Parathyroid adenoma (tissue), 2 donors: ENCODE measurements around the gene TM4SF20.

ENCODE experiments used
- H2AFZ ChIP-seq: fragments of 300-600 bp; sonication (generic); one replicate; pipeline ENCODE4 v1.7.0; 2017; ENCODE audit warnings: antibody characterized with exemption, mild to moderate bottlenecking
- H3K27ac ChIP-seq: fragments of 300-600 bp; sonication (generic); one replicate; pipeline ENCODE4 v1.7.0; 2017
- H3K27me3 ChIP-seq: fragments of 300-600 bp; sonication (generic); one replicate; pipeline ENCODE4 v1.7.0; 2017; ENCODE audit warnings: low read length; ENCODE audit not compliant: control insufficient read depth, insufficient read depth
- H3K36me3 ChIP-seq: fragments of 300-600 bp; sonication (generic); one replicate; pipeline ENCODE4 v1.7.0; 2017; ENCODE audit warnings: low read length; ENCODE audit not compliant: control insufficient read depth, insufficient read depth
- H3K4me1 ChIP-seq: fragments of 300-600 bp; sonication (generic); one replicate; pipeline ENCODE4 v1.7.0; 2017; ENCODE audit warnings: control low read depth
- H3K4me2 ChIP-seq: fragments of 300-600 bp; sonication (generic); one replicate; pipeline ENCODE4 v1.7.0; 2017; ENCODE audit warnings: low read length
- H3K4me3 ChIP-seq: fragments of 300-600 bp; sonication (generic); one replicate; pipeline ENCODE4 v1.7.0; 2017; ENCODE audit warnings: low read depth, low read length
- H3K79me2 ChIP-seq: fragments of 300-600 bp; sonication (generic); one replicate; pipeline ENCODE4 v1.7.0; 2017; ENCODE audit warnings: control low read depth
- H3K9ac ChIP-seq: fragments of 300-600 bp; sonication (generic); one replicate; pipeline ENCODE4 v1.7.0; 2017; ENCODE audit warnings: mild to moderate bottlenecking
- H3K9me3 ChIP-seq: fragments of 300-600 bp; sonication (generic); one replicate; pipeline ENCODE4 v1.7.0; 2017; ENCODE audit warnings: low read length; ENCODE audit not compliant: control insufficient read depth
- TF ChIP-seq, protein P1 (sequence below): fragments of 300-600 bp; sonication (generic); IDR thresholded peaks from one replicate; pipeline ENCODE4 v1.7.0; 2017; ENCODE audit warnings: antibody characterized with exemption, mild to moderate bottlenecking
- donor health status: primary hyperparathyroidism.

Gene TM4SF20, protein sequence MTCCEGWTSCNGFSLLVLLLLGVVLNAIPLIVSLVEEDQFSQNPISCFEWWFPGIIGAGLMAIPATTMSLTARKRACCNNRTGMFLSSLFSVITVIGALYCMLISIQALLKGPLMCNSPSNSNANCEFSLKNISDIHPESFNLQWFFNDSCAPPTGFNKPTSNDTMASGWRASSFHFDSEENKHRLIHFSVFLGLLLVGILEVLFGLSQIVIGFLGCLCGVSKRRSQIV

DNA sequence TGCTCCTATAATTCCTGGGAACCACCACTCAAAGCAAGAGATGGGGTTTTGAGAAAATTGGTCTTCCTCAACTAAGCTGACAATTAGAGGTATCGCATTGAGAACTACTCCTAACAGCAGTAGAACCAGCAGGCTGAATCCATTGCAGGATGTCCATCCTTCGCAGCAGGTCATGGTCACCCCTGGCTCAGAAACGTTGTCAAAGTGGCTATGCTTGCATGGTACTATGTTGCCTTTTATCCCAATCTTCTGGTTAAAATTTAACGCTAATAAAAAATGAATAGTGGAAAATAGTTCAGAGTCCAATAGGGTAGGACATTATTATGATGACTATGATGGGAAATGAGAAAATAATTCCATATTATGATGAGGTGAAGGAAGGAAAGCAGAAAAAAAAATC, at the start of gene TM4SF20:
TSS of gene TM4SF20 (minus strand) at position 212 of the 400 bp plus-strand sequence. CDS start at position 174, 38 bp downstream.
- Histone ChIP-seq H3K9me3 (no peaks in the 10 kb centered on the region), H3K36me3 (no peaks in the 10 kb centered on the region), H2AFZ (no peak within 1 kb of the TSS), H3K27ac (no peak within 1 kb of the TSS), H3K4me3 (no peak within 1 kb of the TSS), H3K9ac (no peak within 1 kb of the TSS), H3K79me2 (no peaks in the 10 kb centered on the region), H3K27me3 (no peaks in the 10 kb centered on the region), H3K4me1 (no peaks in the 10 kb centered on the region), H3K4me2 (no peak within 1 kb of the TSS)
- TF ChIP-seq, protein P1, sequence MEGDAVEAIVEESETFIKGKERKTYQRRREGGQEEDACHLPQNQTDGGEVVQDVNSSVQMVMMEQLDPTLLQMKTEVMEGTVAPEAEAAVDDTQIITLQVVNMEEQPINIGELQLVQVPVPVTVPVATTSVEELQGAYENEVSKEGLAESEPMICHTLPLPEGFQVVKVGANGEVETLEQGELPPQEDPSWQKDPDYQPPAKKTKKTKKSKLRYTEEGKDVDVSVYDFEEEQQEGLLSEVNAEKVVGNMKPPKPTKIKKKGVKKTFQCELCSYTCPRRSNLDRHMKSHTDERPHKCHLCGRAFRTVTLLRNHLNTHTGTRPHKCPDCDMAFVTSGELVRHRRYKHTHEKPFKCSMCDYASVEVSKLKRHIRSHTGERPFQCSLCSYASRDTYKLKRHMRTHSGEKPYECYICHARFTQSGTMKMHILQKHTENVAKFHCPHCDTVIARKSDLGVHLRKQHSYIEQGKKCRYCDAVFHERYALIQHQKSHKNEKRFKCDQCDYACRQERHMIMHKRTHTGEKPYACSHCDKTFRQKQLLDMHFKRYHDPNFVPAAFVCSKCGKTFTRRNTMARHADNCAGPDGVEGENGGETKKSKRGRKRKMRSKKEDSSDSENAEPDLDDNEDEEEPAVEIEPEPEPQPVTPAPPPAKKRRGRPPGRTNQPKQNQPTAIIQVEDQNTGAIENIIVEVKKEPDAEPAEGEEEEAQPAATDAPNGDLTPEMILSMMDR, result no peak

DNA sequence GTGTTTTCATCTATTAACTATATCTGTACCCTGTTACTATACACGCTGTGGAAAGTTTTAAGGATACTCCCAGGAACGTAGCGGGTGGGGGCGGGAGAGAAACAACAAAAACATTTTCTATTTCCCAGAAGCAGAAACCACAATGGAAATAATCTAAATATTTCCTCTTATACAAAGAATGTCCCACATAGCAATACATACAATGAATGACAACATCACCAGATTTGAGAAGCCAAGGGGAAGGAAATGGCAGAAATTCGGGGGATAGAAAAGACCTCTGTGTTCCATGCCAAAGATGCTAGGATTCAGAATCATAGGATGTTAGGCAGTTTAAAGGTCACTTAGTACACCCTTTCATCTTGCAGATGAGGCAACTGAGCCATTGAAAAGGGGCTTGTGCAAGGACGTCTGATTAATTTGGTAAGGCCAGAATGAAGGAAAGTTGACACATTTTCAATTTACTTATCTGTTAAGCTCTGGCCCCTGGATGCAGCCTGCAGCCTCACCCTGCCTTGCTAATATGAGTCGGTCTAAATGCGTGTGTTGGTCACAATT, 49.7 kb upstream of the TM4SF20 start:
- TF ChIP-seq, protein P1, result no peak
- no peaks in the 10 kb centered on the region for H3K27me3 ChIP-seq
- no peaks in the 10 kb centered on the region for H3K4me1 ChIP-seq
- H3K9me3 ChIP-seq, result no peaks in the 10 kb centered on the region
- H3K4me3 ChIP-seq, result no peak overlapping the region
- H3K79me2 ChIP-seq, result no peaks in the 10 kb centered on the region
- no peaks in the 10 kb centered on the region for H3K36me3 ChIP-seq
- H2AFZ ChIP-seq, result no peak overlapping the region
- no peak overlapping the region for H3K4me2 ChIP-seq
- H3K9ac ChIP-seq, result no peak overlapping the region
- no peak overlapping the region for H3K27ac ChIP-seq

DNA sequence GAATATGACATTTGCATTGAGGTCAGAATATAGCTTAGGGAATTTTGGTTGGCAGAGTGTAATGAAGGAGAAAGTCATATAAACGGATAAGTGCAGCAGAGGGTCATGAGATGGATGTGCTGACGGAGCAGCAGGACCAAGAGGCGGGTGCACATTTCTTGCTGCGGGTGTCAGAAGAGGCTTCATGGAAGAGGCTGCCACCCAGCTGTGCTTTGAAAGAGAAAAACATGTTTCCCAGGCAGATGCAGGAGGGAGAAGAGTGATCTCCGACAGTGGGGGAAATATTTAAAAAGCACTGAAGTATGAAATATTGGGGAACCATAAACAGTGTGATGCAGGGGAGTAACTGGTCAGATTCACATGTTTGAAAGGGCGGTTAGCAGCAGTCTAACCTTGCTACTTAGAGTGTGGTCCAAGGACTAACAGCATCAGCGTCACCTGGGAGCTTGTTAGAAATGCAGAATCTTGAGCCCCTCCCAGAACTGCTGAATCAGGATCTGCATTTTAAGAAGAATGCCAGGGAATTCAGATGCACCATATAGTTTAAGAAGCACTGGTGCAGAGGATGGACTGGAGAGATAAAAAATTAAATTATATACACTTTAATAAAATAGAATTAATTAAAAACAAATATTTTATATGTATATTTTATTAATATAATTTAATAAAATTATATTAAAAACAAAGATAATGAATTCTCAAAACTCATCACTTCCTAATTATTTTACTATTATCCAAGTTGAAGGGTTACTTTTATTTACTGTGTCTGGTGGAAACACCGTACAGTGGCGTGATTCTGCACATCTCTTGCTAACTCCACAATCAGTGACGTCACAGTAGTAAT, 44.8 kb upstream of the TM4SF20 start:
- no peak overlapping the region for H2AFZ ChIP-seq
- H3K36me3 ChIP-seq, result no peaks in the 10 kb centered on the region
- no peak overlapping the region for H3K9ac ChIP-seq
- no peaks in the 10 kb centered on the region for H3K4me1 ChIP-seq
- H3K4me3 ChIP-seq, result no peak overlapping the region
- no peak overlapping the region for H3K4me2 ChIP-seq
- TF ChIP-seq, protein P1, result no peak
- no peaks in the 10 kb centered on the region for H3K9me3 ChIP-seq
- H3K27me3 ChIP-seq, result no peaks in the 10 kb centered on the region
- H3K27ac ChIP-seq, result no peak overlapping the region
- no peaks in the 10 kb centered on the region for H3K79me2 ChIP-seq

DNA sequence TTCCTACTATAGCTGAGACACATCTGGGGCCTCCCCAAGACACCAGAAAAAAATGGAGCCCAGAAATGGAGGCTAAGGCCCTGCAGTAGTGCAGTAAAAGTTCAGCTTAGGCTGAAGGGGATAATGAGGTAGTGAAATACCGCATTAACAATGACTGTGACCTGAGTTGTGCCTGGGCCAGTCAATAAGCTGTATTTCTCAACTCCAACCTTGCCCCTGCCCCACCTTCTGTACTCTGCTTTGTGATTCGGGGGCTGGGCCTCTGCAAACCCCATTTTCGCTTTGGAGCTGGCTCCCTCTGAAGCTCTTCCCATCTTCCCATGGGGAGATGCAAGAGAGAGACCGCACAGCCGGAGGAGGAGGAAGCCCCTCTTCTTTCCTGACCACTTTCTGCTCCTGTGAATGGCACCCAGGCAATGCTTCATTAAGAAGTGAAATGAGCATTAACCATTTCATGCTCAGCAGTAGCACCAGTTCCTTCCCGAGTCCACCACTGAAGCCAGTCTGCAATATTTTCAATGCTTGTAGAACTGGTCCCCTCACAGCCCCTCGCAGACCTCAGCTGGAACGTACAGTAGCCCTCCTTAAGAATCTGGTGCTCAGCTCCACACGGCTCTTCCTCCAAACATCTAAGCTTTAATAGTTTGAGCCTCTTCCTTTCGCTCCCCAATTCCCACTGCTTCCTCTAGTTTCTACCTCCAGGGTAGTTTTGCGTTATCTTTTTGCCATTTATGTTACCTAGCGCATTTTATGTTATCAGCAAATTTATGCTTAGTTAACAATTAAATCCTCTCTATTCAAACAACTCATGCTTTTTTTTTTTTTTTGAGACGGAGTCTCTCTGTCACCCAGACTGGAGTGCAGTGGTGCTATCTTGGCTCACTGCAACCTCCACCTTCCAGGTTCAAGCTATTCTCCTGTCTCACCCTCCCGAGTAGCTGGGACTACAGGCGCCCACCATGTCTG, 41.3 kb upstream of the TM4SF20 start:
- Histone ChIP-seq H3K4me2 (no peak overlapping the region), H3K27me3 (no peaks in the 10 kb centered on the region), H3K9ac (no peak overlapping the region), H3K36me3 (no peaks in the 10 kb centered on the region), H3K4me1 (no peaks in the 10 kb centered on the region), H3K79me2 (no peaks in the 10 kb centered on the region), H3K4me3 (no peak overlapping the region), H3K27ac (no peak overlapping the region), H2AFZ (no peak overlapping the region), H3K9me3 (no peaks in the 10 kb centered on the region)
- TF ChIP-seq, protein P1, result no peak
